HG03139 (cell line): ENCODE results near the gene SLC25A19.

ENCODE experiments used
- ATAC-seq: cut with Tn5 transposase; IDR thresholded peaks from one replicate; pipeline ENCODE4 v1.9.1; 2021; ENCODE audit not compliant: unreplicated experiment

The SLC25A19 gene

GRCh38 chr17:75241996-75242460, 47.2 kb downstream of the SLC25A19 start:
- ATAC-seq = no peak

- no peak for ATAC-seq
These were observed 47.7 kb downstream of the SLC25A19 start for GRCh38 chr17:75241502-75241901.

DNA sequence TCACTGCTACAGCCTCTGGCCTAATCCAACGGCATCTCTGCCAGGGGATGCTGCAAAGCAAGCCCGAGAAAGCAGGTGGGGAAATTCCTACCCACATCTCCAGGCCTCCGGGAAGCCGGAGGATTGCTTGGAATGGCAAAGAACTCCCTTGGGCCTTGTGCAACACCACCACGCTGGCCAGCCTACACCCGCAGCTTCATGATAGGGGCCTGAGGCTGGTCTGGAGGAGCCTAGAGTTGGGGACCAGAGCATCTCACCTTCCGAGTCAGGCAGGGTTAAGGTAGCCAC, 48.1 kb downstream of the SLC25A19 start:
- ATAC-seq = no peak

- ATAC-seq = no peak
These were observed 48.7 kb downstream of the SLC25A19 start for GRCh38 chr17:75240394-75241142.

- ATAC-seq = no peak
These were observed 49.3 kb downstream of the SLC25A19 start for GRCh38 chr17:75239778-75240393.

DNA sequence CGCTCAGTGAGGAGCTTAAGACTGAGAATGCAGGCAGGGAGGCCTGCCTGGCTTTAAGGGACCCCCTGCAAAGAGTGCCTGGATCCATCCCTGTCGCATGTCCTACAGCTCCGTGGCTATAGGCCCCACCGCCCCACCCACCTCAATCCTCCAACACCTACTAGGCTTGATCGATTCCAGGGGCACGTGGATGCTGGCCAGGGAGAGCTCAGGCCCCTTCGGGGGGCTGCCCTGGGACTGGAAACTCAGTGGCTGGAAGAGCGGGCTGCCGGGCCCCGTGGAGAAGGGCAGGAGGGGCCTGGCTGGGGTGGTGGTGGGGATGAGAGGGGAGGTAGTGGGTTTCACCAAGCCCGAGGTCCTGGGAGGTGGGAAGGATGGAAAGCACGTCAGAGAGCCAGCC, 50.0 kb downstream of the SLC25A19 start:
- no peak for ATAC-seq

GRCh38 chr17:75238684-75239191, 50.5 kb downstream of the SLC25A19 start:
- no peak for ATAC-seq

DNA sequence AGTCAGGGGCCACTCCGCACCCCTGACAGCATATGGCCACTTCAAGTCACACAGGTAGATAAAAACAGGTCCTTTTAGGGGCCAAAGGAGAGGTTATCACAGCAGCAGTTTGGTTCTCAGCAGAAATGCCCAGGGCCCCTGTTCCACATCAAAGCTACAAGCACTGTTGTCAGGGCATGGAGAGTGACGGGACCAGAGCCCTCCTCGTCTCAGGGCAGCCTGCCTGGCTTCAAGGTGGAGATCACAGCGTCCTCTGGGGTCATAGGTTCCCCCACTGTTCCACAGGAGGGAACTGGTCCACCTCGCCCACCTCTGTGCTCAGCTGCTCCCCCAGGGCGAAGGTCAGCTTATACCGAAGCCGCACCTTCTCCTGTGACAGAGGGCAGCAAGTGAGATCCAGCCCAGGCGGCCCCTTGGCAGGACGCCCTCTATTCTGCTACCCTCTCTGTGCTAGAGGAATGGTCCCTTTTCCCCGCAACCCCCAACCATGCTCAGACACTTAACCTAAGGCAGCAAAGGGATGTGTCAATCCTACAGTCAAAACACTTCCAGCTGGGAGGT, 51.1 kb downstream of the SLC25A19 start:
- ATAC-seq = no peak

- no peak for ATAC-seq
These were observed 51.9 kb downstream of the SLC25A19 start for GRCh38 chr17:75237100-75238014.

DNA sequence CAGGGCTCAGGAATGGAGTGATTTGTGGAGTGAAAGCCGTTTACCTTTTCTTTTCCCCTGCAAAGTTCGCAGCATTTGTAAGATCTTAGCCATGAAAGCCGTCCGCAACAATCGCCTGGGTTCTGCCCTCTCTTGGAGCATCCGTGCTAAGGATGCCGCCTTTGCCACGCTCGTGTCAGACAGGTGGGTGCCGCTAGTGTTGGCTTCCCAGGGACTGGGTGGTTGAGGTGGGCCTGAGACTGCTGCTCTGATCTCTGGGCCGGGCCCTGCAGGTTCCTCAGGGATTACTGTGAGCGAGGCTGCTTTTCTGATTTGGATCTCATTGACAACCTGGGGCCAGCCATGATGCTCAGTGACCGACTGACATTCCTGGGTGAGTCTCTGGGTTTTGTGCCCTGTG, 56.4 kb downstream of the SLC25A19 start:
- ATAC-seq = no peak

DNA sequence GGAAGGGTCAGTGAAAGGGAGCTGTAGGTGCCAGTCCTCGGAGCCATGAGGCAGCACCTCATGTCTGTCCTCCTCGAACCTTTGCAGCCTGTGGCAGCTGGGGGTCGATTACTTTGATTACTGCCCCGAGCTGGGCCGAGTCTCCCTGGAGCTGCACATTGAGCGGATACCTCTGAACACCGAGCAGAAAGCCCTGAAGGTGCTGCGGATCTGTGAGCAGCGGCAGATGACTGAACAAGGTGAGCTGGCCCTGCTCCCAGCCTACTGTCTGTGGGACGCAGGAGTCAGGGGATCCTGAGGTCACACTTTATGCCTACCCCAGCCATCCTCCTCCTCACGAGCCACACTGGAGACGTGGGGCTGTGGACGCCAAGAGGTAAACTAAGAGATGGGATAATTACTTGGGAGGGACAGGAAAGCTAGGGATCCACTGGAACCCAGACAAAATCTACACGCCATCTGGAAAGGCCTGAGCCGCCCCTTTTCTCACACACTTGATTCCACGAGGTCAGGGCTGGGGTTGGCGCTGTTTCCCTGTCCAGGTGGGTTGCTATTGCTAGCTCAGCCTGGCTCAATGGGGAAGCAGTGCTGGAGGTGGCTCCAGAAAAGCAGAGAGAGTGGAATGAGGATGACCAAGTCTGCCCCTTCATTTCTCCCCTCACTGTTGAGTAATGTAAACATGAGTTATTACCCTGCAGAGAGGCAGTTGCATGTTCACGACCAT, 57.3 kb downstream of the SLC25A19 start:
- no peak for ATAC-seq

- ATAC-seq = no peak
These were observed 58.2 kb downstream of the SLC25A19 start for GRCh38 chr17:75231071-75231470.

DNA sequence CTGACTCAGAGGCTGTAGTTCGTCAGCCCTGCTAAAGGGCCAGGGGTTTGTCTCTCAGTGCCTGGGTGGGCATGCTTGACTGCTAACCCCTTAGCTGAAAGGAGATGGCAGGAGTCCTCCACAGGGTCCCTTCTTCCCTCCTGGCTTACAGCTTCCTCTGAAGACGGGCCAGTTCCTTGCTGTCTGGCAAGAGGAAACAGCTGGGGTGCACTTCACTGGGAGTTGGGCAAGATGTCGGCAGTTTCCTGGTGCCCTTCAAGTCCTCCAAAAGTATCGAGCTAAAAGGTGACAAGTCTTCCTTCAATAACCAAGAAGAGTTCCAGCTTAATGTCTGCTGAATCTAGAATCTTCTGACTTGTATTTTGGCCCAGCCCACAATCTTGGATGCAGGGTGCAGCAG, 60.4 kb downstream of the SLC25A19 start:
- no peak for ATAC-seq

DNA sequence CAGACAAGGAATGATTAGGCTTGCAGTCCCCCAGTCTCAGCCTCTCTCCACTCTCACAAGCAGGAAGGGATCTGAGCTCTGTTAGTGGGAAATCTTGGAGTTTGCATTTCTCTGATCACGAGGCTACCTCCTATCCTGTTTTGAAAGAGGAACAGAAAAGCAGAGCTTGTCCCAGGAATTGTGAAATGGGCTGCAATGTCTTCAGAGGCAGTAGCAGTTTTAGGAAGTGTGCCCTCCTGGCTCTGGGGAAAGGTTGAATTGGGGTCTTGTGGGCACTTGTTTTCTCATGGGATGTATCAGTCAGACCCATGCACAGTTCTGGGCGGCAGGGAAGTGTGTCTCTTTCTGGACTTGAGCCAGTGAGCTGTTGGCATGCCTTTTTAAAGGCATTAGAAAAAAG, 60.9 kb downstream of the SLC25A19 start:
- no peak for ATAC-seq

- no peak for ATAC-seq
These were observed 61.5 kb downstream of the SLC25A19 start for GRCh38 chr17:75227729-75228128.

DNA sequence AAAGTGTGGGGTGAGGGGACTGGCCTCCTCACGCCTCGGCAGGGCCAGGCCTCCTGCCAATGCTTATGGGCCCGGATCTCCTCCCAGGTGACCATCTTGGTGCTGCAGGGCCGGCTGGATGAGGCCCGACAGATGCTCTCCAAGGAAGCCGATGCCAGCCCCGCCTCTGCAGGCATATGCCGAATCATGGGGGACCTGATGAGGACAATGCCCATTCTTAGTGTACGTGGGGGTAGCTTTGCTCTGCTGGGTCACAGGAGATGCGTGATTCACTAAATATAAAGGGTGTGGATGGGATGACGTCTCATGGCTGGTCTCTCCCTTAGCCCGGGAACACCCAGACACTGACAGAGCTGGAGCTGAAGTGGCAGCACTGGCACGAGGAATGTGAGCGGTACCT, 64.2 kb downstream of the SLC25A19 start:
- ATAC-seq = no peak
